ENCODE results near the gene HOMER2.
"Not testable (repeated sequence)": the region's sequence is repeated elsewhere in the genome, so short reads cannot be mapped to it uniquely, and the experiment has no call there.

GRCh38 chr15:83000672-83001031 is 48.1 kb upstream of the HOMER2 start:
- TF ChIP-seq PATZ1 (CRISPR knock-in tag; IDR thresholded peaks at IDR 0.05; ENCODE audit: borderline replicate concordance); RARB (CRISPR knock-in tag; IDR thresholded peaks at IDR 0.05); CREB5 (CRISPR knock-in tag; IDR thresholded peaks at IDR 0.05; ENCODE audit: low read depth); OSR1 (CRISPR knock-in tag; IDR thresholded peaks at IDR 0.05); CSRNP3 (CRISPR knock-in tag; IDR thresholded peaks at IDR 0.05); ZNF70 (CRISPR knock-in tag; IDR thresholded peaks at IDR 0.05): not testable (repeated sequence)

All from SK-N-SH treated with all-trans-retinoic acid at 6 μM for 48 hours (cell line).